Prostate gland (tissue), 2 donors: Measurements from ENCODE around the gene ABCA10.

Source experiments
- POLR2AphosphoS5 ChIP-seq: sonication (generic); formaldehyde crosslinking; IDR thresholded peaks from one replicate; pipeline ENCODE4 v1.6.1; 2017; ENCODE audit warnings: antibody characterized with exemption
- TF ChIP-seq, protein P1 (sequence below), 4 experiments: fragments of 200-600 bp in 2 of 4; fragments of 450-650 bp in 2 of 4; sonication (generic) in 2 of 4; IDR thresholded peaks; 1 replicate in 3 of 4; 2 replicates in 1 of 4; pipeline ENCODE4 v1.5.1; 2016 to 2019; ENCODE audit warnings: antibody characterized with exemption in 4 of 4, mild to moderate bottlenecking in 2 of 4, moderate library complexity in 2 of 4

- TF ChIP-seq, protein P1, sequence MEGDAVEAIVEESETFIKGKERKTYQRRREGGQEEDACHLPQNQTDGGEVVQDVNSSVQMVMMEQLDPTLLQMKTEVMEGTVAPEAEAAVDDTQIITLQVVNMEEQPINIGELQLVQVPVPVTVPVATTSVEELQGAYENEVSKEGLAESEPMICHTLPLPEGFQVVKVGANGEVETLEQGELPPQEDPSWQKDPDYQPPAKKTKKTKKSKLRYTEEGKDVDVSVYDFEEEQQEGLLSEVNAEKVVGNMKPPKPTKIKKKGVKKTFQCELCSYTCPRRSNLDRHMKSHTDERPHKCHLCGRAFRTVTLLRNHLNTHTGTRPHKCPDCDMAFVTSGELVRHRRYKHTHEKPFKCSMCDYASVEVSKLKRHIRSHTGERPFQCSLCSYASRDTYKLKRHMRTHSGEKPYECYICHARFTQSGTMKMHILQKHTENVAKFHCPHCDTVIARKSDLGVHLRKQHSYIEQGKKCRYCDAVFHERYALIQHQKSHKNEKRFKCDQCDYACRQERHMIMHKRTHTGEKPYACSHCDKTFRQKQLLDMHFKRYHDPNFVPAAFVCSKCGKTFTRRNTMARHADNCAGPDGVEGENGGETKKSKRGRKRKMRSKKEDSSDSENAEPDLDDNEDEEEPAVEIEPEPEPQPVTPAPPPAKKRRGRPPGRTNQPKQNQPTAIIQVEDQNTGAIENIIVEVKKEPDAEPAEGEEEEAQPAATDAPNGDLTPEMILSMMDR (IDR thresholded peaks at IDR 0.05): no peak
- no peak for TF ChIP-seq POLR2AphosphoS5
Measured at GRCh38 chr17:69147460-69147859, 81.2 kb downstream of the ABCA10 start.
